GM23338 (cell line): ENCODE results near the gene IDS. TPM values are rescaled to one million over a fixed set of nuclear protein-coding genes. Genes with fewer than 3 reads are reported as not detected.

Source experiments
- ATAC-seq: fragments of 200-7000 bp; cut with Tn5 transposase; 3 replicates; pipeline ENCODE4 v1.9.1; 2020
- DNase-seq: peaks from one replicate; pipeline ENCODE4 v3.0.0-alpha.2; 2015; ENCODE audit warnings: low spot score
- H2AFZ ChIP-seq: fragments of 200-600 bp; sonication (generic); 2 replicates; pipeline ENCODE4 v1.8.0; 2016; ENCODE audit warnings: antibody characterized with exemption, mild to moderate bottlenecking, moderate library complexity
- H3F3A ChIP-seq: fragments of 200-600 bp; sonication (generic); replicated peaks from 2 replicates; pipeline ENCODE4 v1.8.0; 2017; ENCODE audit warnings: antibody characterized with exemption, mixed run types, low read depth
- H3K27ac ChIP-seq: fragments of 200-600 bp; sonication (generic); 2 replicates; pipeline ENCODE4 v1.6.1; 2016; ENCODE audit warnings: low read depth
- H3K27me3 ChIP-seq: fragments of 200-600 bp; sonication (generic); 2 replicates; pipeline ENCODE4 v1.8.0; 2016; ENCODE audit warnings: mild to moderate bottlenecking, mixed run types, moderate library complexity; ENCODE audit not compliant: insufficient read depth
- H3K36me3 ChIP-seq: fragments of 200-600 bp; sonication (generic); 2 replicates; pipeline ENCODE4 v1.8.0; 2016; ENCODE audit warnings: mild to moderate bottlenecking; ENCODE audit not compliant: insufficient read depth
- H3K4me1 ChIP-seq: fragments of 200-600 bp; sonication (generic); 2 replicates; pipeline ENCODE4 v1.8.0; 2016; ENCODE audit warnings: mild to moderate bottlenecking, moderate library complexity; ENCODE audit not compliant: insufficient read depth
- H3K4me2 ChIP-seq: fragments of 200-600 bp; sonication (generic); 2 replicates; pipeline ENCODE4 v1.7.1; 2017; ENCODE audit warnings: mixed run types
- H3K4me3 ChIP-seq: fragments of 200-600 bp; sonication (generic); 2 replicates; pipeline ENCODE4 v1.6.1; 2016; ENCODE audit warnings: mixed run types
- H3K79me2 ChIP-seq: fragments of 200-600 bp; sonication (generic); replicated peaks from 2 replicates; pipeline ENCODE4 v1.8.0; 2017; ENCODE audit warnings: mild to moderate bottlenecking; ENCODE audit not compliant: insufficient read depth
- H3K9me2 ChIP-seq: fragments of 200-600 bp; sonication (generic); 2 replicates; pipeline ENCODE4 v1.8.0; 2017; ENCODE audit not compliant: insufficient read depth
- H4K20me1 ChIP-seq: fragments of 200-600 bp; sonication (generic); replicated peaks from 2 replicates; pipeline ENCODE4 v1.8.0; 2017; ENCODE audit warnings: mild to moderate bottlenecking; ENCODE audit not compliant: insufficient read depth
- H3K27ac Mint-ChIP-seq: 2 replicates; pipeline ENCODE4 v1.8.0; 2020; ENCODE audit warnings: inconsistent platforms, mild to moderate bottlenecking, moderate library complexity, mixed read lengths
- H3K27me3 Mint-ChIP-seq: 3 replicates; pipeline ENCODE4 v1.8.0; 2022; ENCODE audit warnings: low read depth, mild to moderate bottlenecking, moderate library complexity, mixed read lengths, inconsistent platforms; ENCODE audit not compliant: insufficient read depth, poor library complexity
- H3K36me3 Mint-ChIP-seq: 3 replicates; pipeline ENCODE4 v1.8.0; 2021; ENCODE audit warnings: low read depth, mild to moderate bottlenecking, inconsistent platforms, moderate library complexity, mixed read lengths
- H3K4me1 Mint-ChIP-seq: 3 replicates; pipeline ENCODE4 v1.8.0; 2020; ENCODE audit warnings: mild to moderate bottlenecking, inconsistent platforms, mixed read lengths
- H3K4me3 Mint-ChIP-seq: 3 replicates; pipeline ENCODE4 v1.8.0; 2021; ENCODE audit warnings: moderate library complexity, mild to moderate bottlenecking, inconsistent platforms, mixed read lengths
- H3K9me3 Mint-ChIP-seq: 3 replicates; pipeline ENCODE4 v1.8.0; 2020; ENCODE audit warnings: moderate library complexity, mild to moderate bottlenecking, inconsistent platforms, mixed read lengths
- EZH2 ChIP-seq: fragments of 200-600 bp; sonication (generic); IDR thresholded peaks from one replicate; pipeline ENCODE4 v1.8.0; 2017; ENCODE audit warnings: antibody characterized with exemption, mild to moderate bottlenecking, low read depth; ENCODE audit not compliant: unreplicated experiment
- EZH2phosphoT487 ChIP-seq: fragments of 200-600 bp; sonication (generic); IDR thresholded peaks from one replicate; pipeline ENCODE4 v1.8.1; 2018; ENCODE audit warnings: antibody characterized with exemption; ENCODE audit not compliant: unreplicated experiment
- JUNB ChIP-seq: IDR thresholded peaks from one replicate; pipeline ENCODE4 v1.6.1; 2016; ENCODE audit warnings: antibody characterized with exemption; ENCODE audit not compliant: unreplicated experiment
- ZNF114 ChIP-seq: fragments of 250-450 bp; sonication (Bioruptor Pico); IDR thresholded peaks from 2 replicates; pipeline ENCODE4 v1.5.0; 2020; ENCODE audit warnings: mild to moderate bottlenecking, moderate library complexity
- polyA plus RNA-seq: library from polyadenylated mRNA; unstranded; fragments of >200 nt; fragmentation: Nextera tagmentation; extraction: Ambion mirVana; gene quantifications from 2 replicates; pipeline ENCODE4 v1.2.1, GENCODE V29; 2016
- total RNA-seq: library from RNA; depleted of rRNA; stranded (reverse); fragments of >200 nt; shearing (Covaris generic); gene quantifications from 2 replicates; pipeline ENCODE4 v1.2.3, GENCODE V29; 2014
- TF ChIP-seq, protein P1 (sequence below): fragments of 250-450 bp; sonication (Bioruptor Pico); IDR thresholded peaks from 2 replicates; pipeline ENCODE4 v1.5.0; 2020; ENCODE audit warnings: mild to moderate bottlenecking, moderate library complexity
- TF ChIP-seq, protein P2 (sequence below): IDR thresholded peaks from 2 replicates; pipeline ENCODE4 v1.6.1; 2016; ENCODE audit warnings: antibody characterized with exemption

The IDS gene
- total and polyA plus RNA-seq, 2 experiments from 2014 or later, result 8.2 to 12.3 TPM

GRCh38 chrX:149467461-149467860 is 37.6 kb downstream of the IDS start:
- Mint-ChIP-seq H3K36me3 (peaks cover 7% of the 10 kb centered on the region; the same call in 1 of the 3 replicates), H3K4me1 (no peaks in the 10 kb centered on the region), H3K9me3 (peaks cover 4% of the 10 kb centered on the region; the same call in 1 of the 3 replicates), H3K27me3 (no peaks in the 10 kb centered on the region), H3K4me3 (no peak overlapping the region), H3K27ac (no peak overlapping the region)
- H3F3A ChIP-seq, result no peaks in the 10 kb centered on the region
- ATAC-seq (no peak), DNase-seq (no peak)
- no peak overlapping the region for H3K4me2 ChIP-seq
- H3K79me2 ChIP-seq, result no peaks in the 10 kb centered on the region
- no peaks in the 10 kb centered on the region for H3K9me2 ChIP-seq
- no peaks in the 10 kb centered on the region for H3K27me3 ChIP-seq
- H4K20me1 ChIP-seq, result no peaks in the 10 kb centered on the region
- no peak overlapping the region for H3K4me3 ChIP-seq
- H3K36me3 ChIP-seq, result no peaks in the 10 kb centered on the region
- H2AFZ ChIP-seq, result no peak overlapping the region
- no peaks in the 10 kb centered on the region for H3K4me1 ChIP-seq
- TF ChIP-seq ZNF114 (CRISPR knock-in tag), result no peak
- TF ChIP-seq, protein P1, sequence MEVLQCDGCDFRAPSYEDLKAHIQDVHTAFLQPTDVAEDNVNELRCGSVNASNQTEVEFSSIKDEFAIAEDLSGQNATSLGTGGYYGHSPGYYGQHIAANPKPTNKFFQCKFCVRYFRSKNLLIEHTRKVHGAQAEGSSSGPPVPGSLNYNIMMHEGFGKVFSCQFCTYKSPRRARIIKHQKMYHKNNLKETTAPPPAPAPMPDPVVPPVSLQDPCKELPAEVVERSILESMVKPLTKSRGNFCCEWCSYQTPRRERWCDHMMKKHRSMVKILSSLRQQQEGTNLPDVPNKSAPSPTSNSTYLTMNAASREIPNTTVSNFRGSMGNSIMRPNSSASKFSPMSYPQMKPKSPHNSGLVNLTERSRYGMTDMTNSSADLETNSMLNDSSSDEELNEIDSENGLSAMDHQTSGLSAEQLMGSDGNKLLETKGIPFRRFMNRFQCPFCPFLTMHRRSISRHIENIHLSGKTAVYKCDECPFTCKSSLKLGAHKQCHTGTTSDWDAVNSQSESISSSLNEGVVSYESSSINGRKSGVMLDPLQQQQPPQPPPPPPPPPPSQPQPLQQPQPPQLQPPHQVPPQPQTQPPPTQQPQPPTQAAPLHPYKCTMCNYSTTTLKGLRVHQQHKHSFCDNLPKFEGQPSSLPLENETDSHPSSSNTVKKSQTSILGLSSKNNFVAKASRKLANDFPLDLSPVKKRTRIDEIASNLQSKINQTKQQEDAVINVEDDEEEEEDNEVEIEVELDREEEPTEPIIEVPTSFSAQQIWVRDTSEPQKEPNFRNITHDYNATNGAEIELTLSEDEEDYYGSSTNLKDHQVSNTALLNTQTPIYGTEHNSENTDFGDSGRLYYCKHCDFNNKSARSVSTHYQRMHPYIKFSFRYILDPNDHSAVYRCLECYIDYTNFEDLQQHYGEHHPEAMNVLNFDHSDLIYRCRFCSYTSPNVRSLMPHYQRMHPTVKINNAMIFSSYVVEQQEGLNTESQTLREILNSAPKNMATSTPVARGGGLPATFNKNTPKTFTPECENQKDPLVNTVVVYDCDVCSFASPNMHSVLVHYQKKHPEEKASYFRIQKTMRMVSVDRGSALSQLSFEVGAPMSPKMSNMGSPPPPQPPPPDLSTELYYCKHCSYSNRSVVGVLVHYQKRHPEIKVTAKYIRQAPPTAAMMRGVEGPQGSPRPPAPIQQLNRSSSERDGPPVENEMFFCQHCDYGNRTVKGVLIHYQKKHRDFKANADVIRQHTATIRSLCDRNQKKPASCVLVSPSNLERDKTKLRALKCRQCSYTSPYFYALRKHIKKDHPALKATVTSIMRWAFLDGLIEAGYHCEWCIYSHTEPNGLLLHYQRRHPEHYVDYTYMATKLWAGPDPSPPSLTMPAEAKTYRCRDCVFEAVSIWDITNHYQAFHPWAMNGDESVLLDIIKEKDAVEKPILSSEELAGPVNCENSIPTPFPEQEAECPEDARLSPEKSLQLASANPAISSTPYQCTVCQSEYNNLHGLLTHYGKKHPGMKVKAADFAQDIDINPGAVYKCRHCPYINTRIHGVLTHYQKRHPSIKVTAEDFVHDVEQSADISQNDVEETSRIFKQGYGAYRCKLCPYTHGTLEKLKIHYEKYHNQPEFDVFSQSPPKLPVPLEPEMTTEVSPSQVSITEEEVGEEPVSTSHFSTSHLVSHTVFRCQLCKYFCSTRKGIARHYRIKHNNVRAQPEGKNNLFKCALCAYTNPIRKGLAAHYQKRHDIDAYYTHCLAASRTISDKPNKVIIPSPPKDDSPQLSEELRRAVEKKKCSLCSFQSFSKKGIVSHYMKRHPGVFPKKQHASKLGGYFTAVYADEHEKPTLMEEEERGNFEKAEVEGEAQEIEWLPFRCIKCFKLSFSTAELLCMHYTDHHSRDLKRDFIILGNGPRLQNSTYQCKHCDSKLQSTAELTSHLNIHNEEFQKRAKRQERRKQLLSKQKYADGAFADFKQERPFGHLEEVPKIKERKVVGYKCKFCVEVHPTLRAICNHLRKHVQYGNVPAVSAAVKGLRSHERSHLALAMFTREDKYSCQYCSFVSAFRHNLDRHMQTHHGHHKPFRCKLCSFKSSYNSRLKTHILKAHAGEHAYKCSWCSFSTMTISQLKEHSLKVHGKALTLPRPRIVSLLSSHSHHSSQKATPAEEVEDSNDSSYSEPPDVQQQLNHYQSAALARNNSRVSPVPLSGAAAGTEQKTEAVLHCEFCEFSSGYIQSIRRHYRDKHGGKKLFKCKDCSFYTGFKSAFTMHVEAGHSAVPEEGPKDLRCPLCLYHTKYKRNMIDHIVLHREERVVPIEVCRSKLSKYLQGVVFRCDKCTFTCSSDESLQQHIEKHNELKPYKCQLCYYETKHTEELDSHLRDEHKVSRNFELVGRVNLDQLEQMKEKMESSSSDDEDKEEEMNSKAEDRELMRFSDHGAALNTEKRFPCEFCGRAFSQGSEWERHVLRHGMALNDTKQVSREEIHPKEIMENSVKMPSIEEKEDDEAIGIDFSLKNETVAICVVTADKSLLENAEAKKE (CRISPR knock-in tag), result no peak
- TF ChIP-seq EZH2phosphoT487, result no peak
- no peak for TF ChIP-seq JUNB
- TF ChIP-seq, protein P2, sequence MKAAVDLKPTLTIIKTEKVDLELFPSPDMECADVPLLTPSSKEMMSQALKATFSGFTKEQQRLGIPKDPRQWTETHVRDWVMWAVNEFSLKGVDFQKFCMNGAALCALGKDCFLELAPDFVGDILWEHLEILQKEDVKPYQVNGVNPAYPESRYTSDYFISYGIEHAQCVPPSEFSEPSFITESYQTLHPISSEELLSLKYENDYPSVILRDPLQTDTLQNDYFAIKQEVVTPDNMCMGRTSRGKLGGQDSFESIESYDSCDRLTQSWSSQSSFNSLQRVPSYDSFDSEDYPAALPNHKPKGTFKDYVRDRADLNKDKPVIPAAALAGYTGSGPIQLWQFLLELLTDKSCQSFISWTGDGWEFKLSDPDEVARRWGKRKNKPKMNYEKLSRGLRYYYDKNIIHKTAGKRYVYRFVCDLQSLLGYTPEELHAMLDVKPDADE, result no peak
- TF ChIP-seq EZH2, result no peak
- H3K27ac ChIP-seq, result no peak overlapping the region
